ENCODE measurements around the gene CCM2.

GRCh38 chr7:45074528-45075354, 74.7 kb downstream of the CCM2 start:
- TF ChIP-seq POLR2A (IDR thresholded peaks at IDR 0.05), result no peak
- no peak for TF ChIP-seq CTCF (IDR thresholded peaks at IDR 0.05)
